ENCODE results near the gene OXLD1.

OXLD1 gene

DNA sequence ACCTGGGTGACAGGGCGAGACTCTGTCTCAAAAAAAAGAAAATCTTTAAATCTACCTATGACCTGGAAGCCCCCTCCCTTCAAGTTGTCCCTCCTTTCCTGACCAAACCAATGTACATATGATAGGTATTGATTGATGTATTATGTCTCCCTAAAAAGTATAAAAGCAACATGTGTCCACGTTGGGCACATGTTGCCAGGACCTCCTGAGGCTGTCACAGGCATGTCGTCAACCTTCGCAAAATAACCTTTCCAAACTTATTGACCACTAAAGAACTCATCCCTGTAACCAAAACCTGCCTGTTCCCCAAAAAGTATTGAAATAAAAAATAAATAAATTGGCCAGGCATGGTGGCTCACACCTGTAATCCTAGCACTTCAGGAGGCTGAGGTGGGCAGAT is 4.4 kb downstream of the OXLD1 start:
- TF ChIP-seq, protein P1, sequence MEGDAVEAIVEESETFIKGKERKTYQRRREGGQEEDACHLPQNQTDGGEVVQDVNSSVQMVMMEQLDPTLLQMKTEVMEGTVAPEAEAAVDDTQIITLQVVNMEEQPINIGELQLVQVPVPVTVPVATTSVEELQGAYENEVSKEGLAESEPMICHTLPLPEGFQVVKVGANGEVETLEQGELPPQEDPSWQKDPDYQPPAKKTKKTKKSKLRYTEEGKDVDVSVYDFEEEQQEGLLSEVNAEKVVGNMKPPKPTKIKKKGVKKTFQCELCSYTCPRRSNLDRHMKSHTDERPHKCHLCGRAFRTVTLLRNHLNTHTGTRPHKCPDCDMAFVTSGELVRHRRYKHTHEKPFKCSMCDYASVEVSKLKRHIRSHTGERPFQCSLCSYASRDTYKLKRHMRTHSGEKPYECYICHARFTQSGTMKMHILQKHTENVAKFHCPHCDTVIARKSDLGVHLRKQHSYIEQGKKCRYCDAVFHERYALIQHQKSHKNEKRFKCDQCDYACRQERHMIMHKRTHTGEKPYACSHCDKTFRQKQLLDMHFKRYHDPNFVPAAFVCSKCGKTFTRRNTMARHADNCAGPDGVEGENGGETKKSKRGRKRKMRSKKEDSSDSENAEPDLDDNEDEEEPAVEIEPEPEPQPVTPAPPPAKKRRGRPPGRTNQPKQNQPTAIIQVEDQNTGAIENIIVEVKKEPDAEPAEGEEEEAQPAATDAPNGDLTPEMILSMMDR (IDR thresholded peaks at IDR 0.05; ENCODE audit: low read depth, low read length, missing control alignments), result no peak
- no peak overlapping the region for H3K4me3 ChIP-seq (replicated peaks; ENCODE audit: low read depth, low read length)
- DNase-seq (ENCODE audit: extremely low read depth, low read depth), result no peak

DNA sequence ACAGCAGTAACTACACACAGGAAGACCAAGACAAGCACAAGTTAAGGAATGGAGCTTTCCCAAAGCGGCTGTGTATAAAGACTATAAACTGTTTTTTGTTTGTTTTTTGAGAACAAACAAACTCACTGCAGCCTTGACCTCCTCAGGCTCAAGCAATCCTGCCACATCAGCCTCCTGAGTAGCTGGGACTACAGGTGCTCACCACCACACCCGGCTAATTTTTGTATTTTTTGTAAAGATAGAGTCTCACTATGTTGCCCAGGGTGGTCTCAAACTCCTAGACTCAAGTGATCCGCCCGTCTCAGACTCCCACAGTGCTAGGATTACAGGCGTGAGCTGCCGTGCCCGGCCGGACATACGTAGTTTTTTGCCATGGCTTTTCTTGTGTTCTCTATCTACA is 6.0 kb downstream of the OXLD1 start:
- no peak for DNase-seq (ENCODE audit: extremely low read depth, low read depth)
- H3K4me3 ChIP-seq (replicated peaks; ENCODE audit: low read depth, low read length), result no peak overlapping the region
- TF ChIP-seq, protein P1 (IDR thresholded peaks at IDR 0.05; ENCODE audit: low read depth, low read length, missing control alignments), result no peak

DNA sequence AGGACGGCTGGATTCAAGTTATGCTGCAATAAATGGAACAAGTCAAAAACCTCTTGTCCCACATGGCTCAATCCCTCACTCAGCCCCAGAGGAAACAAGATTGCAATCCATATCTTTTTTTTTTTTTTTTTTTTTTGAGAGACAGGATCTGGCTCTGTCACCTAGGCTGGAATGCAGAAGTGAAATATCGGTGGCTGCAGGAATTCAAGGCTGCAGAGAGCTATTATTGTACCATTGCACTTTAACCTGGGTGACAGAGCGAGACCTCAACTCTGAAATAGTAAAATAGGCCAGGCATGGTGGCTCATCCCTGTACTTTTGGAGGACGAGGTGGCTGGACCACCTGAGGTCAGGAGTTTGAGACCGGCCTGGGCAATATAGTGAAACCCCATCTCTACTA is 7.4 kb downstream of the OXLD1 start:
- TF ChIP-seq, protein P1 (IDR thresholded peaks at IDR 0.05; ENCODE audit: low read depth, low read length, missing control alignments), result no peak
- no peak for DNase-seq (ENCODE audit: extremely low read depth, low read depth)

DNA sequence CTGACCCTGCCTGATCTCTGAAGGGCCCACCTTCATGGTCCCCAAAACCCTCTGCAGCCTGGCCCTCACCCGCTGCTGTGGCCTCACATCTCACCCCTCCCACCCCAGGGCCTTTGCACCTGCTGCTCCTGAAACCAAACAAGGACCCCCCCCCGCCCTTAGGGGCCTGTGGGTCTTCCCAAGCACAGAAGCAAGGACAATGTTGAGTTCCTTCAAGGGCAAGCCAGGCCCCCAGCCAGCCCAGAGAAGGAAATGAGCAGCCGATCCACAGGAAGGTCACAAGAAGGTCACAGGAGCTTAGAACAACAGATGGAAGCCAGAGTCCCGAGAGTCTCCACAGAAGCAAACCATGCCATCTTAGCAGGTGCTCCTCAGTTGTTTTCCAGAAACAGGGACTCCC is 9.6 kb downstream of the OXLD1 start:
- no peak for DNase-seq (ENCODE audit: extremely low read depth, low read depth)
- no peak overlapping the region for H3K4me3 ChIP-seq (replicated peaks; ENCODE audit: low read depth, low read length)
- TF ChIP-seq, protein P1 (IDR thresholded peaks at IDR 0.05; ENCODE audit: low read depth, low read length, missing control alignments), result no peak

More for the DNA sequence above, 7.4 kb downstream of the OXLD1 start:
- no peak overlapping the region for H3K4me3 ChIP-seq (replicated peaks; ENCODE audit: low read depth, low read length)

DNA sequence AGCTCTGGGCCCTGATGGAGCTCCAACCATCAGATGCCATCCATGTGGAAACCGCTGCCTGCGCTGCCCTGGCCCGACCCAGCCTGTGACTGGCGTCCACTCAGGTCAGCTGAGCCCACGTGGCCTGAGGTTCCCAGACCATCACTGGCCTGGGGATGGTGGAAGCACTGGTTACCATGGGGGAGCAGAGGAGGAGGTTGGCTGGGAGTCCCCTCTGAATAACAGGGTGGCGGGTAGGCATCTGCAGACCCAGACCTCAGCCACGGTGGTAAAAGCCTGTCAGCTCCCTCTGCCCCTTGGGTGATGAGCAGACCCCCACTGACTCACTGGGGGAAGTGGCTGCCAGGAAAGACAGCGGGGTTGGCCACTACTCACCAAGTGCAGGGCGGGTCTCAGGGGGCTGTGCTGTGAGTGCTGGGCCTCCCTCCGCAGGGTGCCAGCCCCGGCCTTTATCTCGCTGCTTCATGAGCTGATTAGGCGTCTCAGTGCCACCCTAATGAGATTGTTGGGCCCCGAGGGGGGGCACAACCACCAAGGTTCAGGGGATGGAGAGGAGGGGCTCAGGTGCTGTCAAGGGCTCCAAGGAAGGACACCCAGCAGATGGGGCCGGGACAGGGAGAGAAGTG is 10.2 kb downstream of the OXLD1 start, which contains the start of gene PDE6G:
Gene PDE6G (minus strand): TSS at position 425 of the 626 bp plus-strand sequence. CDS start 3,237 bp downstream, outside the sequence.
- DNase-seq (ENCODE audit: extremely low read depth, low read depth), result no peak
- TF ChIP-seq, protein P1 (IDR thresholded peaks at IDR 0.05; ENCODE audit: low read depth, low read length, missing control alignments), result no peak
- H3K4me3 ChIP-seq (replicated peaks; ENCODE audit: low read depth, low read length), result no peak within 1 kb of the TSS

DNA sequence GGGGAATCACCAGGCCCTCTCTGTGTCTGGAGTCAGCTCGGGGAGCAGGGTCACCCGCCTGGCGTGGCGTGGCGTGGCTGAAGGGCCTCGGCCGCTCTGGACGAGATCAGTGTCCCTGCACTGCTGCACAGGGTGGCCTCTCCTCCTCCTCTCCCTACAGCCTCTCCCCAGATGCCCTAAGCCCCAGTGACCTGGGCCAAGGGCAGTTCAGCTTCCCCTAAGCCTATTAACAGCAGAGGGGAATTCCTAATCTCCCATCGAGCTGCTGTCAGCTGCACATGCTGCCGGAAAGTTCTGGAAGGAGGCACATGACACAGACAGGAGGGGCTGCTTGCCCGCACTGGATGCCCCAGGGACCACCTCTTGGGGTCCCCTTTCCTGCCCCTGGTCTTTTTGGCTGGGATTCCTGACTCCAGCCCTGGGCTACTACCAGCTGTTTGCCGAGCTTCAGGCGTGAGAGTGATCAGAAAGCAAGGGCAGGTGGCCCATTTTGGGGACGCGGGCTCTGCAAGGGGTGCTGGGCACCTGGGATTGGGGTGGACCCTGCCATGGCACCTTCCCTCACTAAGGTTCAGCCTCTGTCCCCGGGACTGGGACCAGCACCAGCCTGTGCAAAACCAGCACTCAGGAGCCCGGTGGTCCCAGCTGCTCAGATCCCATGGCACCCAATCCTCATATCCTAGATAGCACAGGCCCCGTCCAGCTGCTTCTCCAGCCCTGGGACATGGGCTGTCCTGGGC is 10.9 kb downstream of the OXLD1 start:
- no peak for DNase-seq (ENCODE audit: extremely low read depth, low read depth)
- no peak overlapping the region for H3K4me3 ChIP-seq (replicated peaks; ENCODE audit: low read depth, low read length)
- TF ChIP-seq, protein P1 (IDR thresholded peaks at IDR 0.05; ENCODE audit: low read depth, low read length, missing control alignments), result no peak
